DMS114 treated with DMSO at 0.1 percent for 48 hours (cell line): ENCODE measurements around the gene SLC9A2.
A peak's percentile ranks its signal among the peaks of the same experiment; 100 is the strongest.

ENCODE experiments used
- DNase-seq: peaks from one replicate; lab custom pipeline; 2025; ENCODE audit not compliant: unreplicated experiment; lab: John Stamatoyannopoulos, UW

Gene SLC9A2

GRCh38 chr2:102672107-102672776 lies 52.9 kb downstream of the SLC9A2 start:
- DNase-seq, result no peak

GRCh38 chr2:102674370-102674769 lies 55.0 kb downstream of the SLC9A2 start:
- DNase-seq, result no peak

- DNase-seq, result no peak
Observed at GRCh38 chr2:102674836-102675235, 55.5 kb downstream of the SLC9A2 start.

- no peak for DNase-seq
Observed at GRCh38 chr2:102677244-102678215, 58.2 kb downstream of the SLC9A2 start.

- no peak for DNase-seq
Observed at GRCh38 chr2:102678442-102678841, 59.1 kb downstream of the SLC9A2 start.

- DNase-seq, result no peak
Observed at GRCh38 chr2:102686479-102687439, 67.4 kb downstream of the SLC9A2 start.

GRCh38 chr2:102690012-102690411 lies 70.7 kb downstream of the SLC9A2 start:
- DNase-seq, result no peak

GRCh38 chr2:102696463-102696862 lies 77.1 kb downstream of the SLC9A2 start:
- DNase-seq, result no peak

- DNase-seq, result no peak
Observed at GRCh38 chr2:102698369-102699111, 79.2 kb downstream of the SLC9A2 start.

GRCh38 chr2:102703305-102703704 lies 84.0 kb downstream of the SLC9A2 start:
- no peak for DNase-seq

- DNase-seq, result peak; percentile 68
Observed at GRCh38 chr2:102703748-102704147, 84.4 kb downstream of the SLC9A2 start.

GRCh38 chr2:102704531-102704930 lies 85.2 kb downstream of the SLC9A2 start:
- no peak for DNase-seq

GRCh38 chr2:102707796-102708695 lies 88.7 kb downstream of the SLC9A2 start:
- DNase-seq, result no peak

- DNase-seq, result no peak
Observed at GRCh38 chr2:102708847-102709559, 89.7 kb downstream of the SLC9A2 start.

GRCh38 chr2:102717308-102718018 lies 98.1 kb downstream of the SLC9A2 start:
- no peak for DNase-seq

- DNase-seq, result no peak
Observed at GRCh38 chr2:102718387-102719316, 99.3 kb downstream of the SLC9A2 start.

- DNase-seq, result no peak
Observed at GRCh38 chr2:102724016-102724490, 104.7 kb downstream of the SLC9A2 start.
